ENCODE data around the gene PDS5B. TPM values are rescaled to one million over a fixed set of nuclear protein-coding genes. Genes with fewer than 3 reads are reported as not detected.

PDS5B gene
- total and polyA plus RNA-seq, 10 of the 15 experiments (the other 5 are each of a cell fraction or from before 2014, with no cell fraction given): 15.4 to 55.3 (median 30.7) TPM

- peak; percentile 48; the same call in 1 of the 2 replicates for TF ChIP-seq PKNOX1 (IDR thresholded peaks at IDR 0.05)
- TF ChIP-seq ZBTB11 (CRISPR knock-in tag; IDR thresholded peaks at IDR 0.05): no peak
- TF ChIP-seq E2F8 (IDR thresholded peaks at IDR 0.05; ENCODE audit: low read depth, partially characterized antibody): no peak
- TF ChIP-seq HDAC6 (IDR thresholded peaks at IDR 0.05; ENCODE audit: unreplicated experiment): no peak
- no peak for TF ChIP-seq RAD51 (IDR thresholded peaks at IDR 0.05)
- no peak for TF ChIP-seq CTCF (IDR thresholded peaks at IDR 0.05 in 2 of 3, conservative IDR thresholded peaks at IDR 0.05 in 1 of 3; ENCODE audit: control insufficient read depth in 2 of 3, extremely low read depth in 1 of 3, insufficient read depth in 1 of 3, low read depth in 3 of 3, low read length in 3 of 3)
- TF ChIP-seq HSF1 (IDR thresholded peaks at IDR 0.05; ENCODE audit: low read depth, low read length): no peak
- no peak for TF ChIP-seq SMC3 (IDR thresholded peaks at IDR 0.05; ENCODE audit: borderline replicate concordance, low read length)
- TF ChIP-seq CREM (IDR thresholded peaks at IDR 0.05; ENCODE audit: low read depth): peak; percentile 38; the same call in 1 of the 2 replicates
- no peak for TF ChIP-seq ZNF384 (IDR thresholded peaks at IDR 0.05; ENCODE audit: borderline replicate concordance, low read depth, low read length)
- TF ChIP-seq SMARCA5 (IDR thresholded peaks at IDR 0.05): peak; percentile 42; the same call in 1 of the 2 replicates
- TF ChIP-seq MEF2B (IDR thresholded peaks at IDR 0.05; ENCODE audit: partially characterized antibody, poor library complexity, severe bottlenecking): peak; percentile 82
- TF ChIP-seq CBFB (IDR thresholded peaks at IDR 0.05; ENCODE audit: low read depth): peak; percentile 83
- peak; percentile 39; the same call in 1 of the 2 replicates for TF ChIP-seq DPF2 (IDR thresholded peaks at IDR 0.05)
- no peak for TF ChIP-seq SREBF1 (IDR thresholded peaks at IDR 0.05; ENCODE audit: low read length)
- TF ChIP-seq FOXM1 (IDR thresholded peaks at IDR 0.05; ENCODE audit: low read depth, low read length): peak; percentile 51; the same call in 1 of the 2 replicates
- peak; percentile 41; the same call in 1 of the 2 replicates for TF ChIP-seq ZNF24 (IDR thresholded peaks at IDR 0.05)
- TF ChIP-seq MAX (IDR thresholded peaks at IDR 0.05; ENCODE audit: low read depth, low read length): no peak
Measured at GRCh38 chr13:32811297-32811800, 225.1 kb downstream of the PDS5B start (continued).

Measured in GM12878 (cell line).